RPMI7951 (cell line): ENCODE measurements around the gene IFI16. TPM values are rescaled to one million over a fixed set of nuclear protein-coding genes. Genes with fewer than 3 reads are reported as not detected.

Experiments
- DNase-seq: peaks from one replicate; pipeline ENCODE4 v3.0.0-alpha.2; 2012; ENCODE audit warnings: low read depth
- total RNA-seq: library from RNA; depleted of rRNA; stranded (reverse); fragments of >200 nt; shearing (Covaris generic); gene quantifications from 2 replicates; pipeline ENCODE4 v1.2.3, GENCODE V29; 2014

IFI16 gene
- total RNA-seq, 1 experiment from 2014 or later, result 55.9 TPM

DNA sequence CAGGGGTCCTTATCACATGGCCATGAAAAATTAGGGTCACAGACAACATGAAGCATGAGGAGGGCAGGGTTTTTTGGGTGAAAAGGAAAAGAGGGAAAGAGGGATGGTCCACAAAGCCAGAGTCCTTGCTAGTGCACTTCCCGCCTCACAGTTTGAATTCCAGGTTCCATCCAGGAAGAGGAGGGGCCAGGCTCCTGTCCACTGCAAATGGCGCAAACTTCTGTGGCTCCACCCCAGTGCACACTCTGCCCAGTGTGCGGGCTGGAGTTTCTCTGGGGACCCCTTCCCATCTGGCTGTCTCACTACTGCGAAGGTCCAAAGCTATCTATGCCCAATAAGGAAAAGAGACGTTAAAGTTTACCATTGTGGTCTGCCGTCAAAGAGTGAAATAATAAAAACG, 49.0 kb downstream of the IFI16 start:
- no peak for DNase-seq

GRCh38 chr1:159065106-159065505, 55.4 kb downstream of the IFI16 start:
- DNase-seq, result no peak

DNA sequence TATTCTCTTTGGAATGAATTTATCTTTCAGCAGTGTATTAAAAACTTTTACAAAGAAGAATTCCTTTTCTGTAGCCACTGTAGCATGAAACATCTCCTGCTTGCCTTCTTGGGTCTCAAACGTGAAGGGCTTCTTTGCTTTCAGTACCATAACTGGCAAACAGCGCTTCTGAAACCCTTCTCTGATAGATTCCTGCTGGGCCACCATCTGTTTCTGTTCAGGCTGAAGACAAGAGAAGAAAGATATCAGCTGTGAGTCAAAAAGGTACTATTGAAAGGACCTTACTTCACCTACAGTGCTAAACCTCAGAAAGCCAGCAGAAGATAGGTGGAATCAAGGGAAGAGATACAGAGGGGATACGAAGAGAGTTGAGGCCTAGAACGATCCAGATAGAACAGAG, 56.4 kb downstream of the IFI16 start:
- no peak for DNase-seq

DNA sequence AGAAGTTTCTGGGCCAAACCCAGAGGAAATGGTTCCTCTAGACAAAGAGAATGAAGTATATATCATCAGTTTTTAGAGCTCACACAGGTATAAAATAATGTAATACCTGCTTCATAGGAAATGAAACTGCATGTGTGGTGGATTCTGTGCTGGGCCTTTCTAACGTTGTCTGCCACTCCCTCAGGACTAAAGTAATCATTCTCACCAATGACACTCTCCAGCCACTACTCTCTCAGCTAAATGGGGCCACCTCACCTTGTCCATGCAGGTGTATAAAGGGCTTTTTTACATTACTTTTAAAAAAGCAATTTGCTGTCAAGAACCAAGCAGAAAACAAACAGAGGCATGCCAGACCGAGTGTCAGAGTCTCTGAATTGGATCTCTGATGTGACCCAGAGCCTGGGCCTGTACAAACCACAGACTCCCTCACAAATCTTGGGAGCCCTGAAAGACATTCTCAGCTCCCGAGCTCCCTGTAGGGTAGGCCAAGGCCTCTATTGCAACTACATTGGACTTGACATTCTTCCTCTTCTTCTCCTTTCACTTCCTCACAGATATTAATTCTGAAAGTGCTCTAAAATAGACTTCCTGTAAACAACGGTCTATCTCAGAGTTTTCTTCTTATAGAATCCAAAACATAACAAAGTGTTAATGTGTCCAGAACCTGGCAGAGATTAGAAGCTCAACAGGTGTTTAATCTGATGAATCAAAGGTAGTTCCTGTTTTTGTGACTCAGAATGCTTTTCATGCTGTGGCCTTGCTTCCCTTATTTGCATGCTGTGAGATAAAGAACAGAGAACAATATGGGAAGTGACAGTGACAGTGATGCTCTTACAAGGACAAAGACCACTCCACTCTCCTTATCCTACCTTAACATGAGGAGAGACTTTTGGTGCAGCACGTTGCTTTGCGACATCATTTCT, 58.3 kb downstream of the IFI16 start:
- DNase-seq, result no peak

DNA sequence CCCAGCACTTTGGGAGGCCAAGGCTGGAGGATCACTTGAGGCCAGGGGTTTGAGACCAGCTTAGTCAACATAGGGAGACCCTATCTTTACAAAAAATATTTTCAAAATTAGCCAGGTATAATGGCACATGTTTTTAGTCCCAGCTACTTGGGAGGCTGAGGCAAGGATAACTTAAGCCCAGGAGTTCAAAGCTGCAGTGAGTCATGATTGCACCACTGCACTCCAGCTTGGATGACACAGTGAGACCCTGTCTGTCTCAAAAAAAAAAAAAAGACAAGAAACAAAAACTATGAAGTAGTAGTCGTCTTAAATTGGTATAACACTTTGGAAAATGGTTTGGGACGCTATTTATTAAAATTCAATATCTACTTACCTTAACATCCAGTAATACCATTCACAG, 59.2 kb downstream of the IFI16 start:
- DNase-seq, result peak; percentile 42

GRCh38 chr1:159071970-159072582, 62.4 kb downstream of the IFI16 start:
- DNase-seq, result peak; percentile 68

DNA sequence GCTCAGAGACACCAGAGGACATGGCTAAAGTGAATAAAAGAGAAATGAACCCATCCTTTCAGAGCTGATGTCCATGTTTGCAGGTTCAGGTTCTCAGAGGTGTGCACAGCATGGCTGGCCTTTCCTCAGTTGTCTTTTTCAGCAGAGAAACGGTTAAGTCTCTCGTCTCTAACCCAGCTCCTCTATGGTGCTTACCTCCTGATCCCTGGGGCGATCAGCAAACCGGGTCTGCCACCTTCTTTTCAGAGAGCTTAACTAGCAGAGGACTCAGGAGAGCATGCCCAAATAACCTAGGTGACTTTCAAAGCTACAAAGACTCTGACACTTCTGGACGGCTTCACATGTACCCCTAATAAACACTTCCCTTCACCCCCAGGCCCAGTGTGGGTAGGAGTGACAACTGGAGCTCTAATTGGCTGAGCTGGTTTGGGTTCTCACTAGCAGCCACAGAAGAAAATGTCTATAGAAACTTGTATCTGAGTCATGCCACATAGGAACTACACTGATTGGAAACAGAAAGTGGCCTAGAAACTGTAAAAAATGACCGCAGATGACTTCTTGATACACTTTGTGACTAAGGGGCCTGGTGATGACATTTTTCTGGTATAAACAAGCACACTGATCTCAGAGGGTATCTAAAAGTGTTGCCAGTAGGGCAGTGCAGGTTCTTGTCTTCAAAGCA, 66.9 kb downstream of the IFI16 start, which contains the start of gene AIM2:
TSS of gene AIM2 (minus strand) at position 329 of the 682 bp plus-strand sequence. CDS start 3,267 bp downstream, outside the sequence.
- DNase-seq, result peak; percentile 91

DNA sequence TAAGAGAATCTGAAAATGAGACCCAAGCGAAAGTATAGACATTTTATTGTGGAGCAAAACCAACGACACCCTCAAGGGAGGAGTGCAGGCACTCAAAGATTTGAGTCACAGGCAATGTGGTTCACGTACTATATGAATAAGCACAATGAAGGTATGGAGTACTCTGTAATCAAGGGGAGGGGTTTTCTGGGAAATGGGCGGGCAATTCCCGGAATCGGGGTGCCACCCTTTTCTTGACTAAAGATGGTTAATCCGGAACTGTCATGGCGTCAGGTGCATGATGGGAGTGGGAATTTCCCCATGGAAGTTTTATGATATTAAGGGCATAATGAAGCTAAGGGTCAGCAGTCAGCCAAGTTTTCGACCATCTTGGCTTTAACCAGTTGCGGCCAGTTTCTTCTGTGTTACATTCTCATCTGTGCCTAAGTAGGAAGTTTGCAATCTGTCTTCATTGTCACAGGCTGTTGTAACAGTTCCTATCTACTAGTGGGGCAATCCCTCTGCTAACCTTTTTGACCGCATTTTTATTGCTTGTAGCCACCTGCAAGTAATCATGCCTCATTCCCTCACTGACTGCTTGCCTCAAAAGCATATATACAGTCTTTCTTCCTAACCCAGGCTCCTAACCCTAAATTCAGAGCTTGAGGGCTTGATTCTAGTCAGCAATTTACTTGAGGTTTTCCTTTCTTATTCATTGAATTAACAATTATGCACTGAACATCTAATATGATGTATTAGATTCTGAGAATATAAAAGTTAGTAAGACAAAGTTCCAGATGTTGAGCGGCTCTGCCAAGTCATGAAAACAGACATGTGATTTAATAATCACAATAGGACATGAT, 67.6 kb downstream of the IFI16 start:
- DNase-seq, result peak; percentile 95

- DNase-seq, result peak; percentile 41
Observed at GRCh38 chr1:159079525-159079924, 69.8 kb downstream of the IFI16 start.

DNA sequence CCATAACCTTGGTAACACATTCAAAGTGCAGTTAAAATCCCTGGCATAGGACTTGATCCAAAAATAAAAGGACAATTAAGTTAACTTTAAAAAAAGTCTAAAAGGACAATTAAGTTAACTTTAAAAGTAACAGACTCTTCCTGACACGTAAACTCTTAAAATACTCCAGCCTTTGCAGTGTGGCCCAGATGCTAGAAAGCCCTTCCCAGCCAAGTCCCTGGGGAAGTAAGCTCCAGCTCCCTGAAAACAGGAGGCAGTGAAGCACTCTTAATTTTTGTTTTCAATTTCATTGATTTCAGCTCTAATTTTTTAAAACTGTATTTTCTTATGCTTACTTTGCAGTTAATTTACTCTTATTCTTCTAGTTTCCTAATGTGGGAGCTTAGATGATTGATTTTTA, 71.9 kb downstream of the IFI16 start:
- no peak for DNase-seq

GRCh38 chr1:159083013-159083412, 73.3 kb downstream of the IFI16 start:
- DNase-seq, result no peak

DNA sequence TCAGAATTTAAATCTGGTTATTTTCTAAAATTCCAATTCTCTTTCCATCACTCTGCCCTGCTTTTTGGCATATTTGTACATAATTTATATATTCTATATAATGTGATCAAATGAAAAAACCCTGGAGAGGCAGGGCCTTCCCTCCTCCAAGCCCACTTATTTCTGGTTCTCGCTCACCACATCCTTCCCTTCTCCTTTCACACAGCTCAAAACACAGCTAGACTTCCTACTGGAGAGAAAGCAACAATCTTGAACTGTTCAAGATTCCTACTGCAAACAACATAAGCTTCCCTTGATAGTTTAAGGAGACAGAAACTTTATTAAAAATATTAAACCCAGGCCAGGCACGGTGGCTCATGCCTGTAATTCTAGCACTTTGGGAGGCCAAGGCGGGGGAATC, 74.4 kb downstream of the IFI16 start:
- DNase-seq, result no peak

- DNase-seq, result no peak
Observed at GRCh38 chr1:159084867-159085266, 75.2 kb downstream of the IFI16 start.

- peak; percentile 95 for DNase-seq
Observed at GRCh38 chr1:159088050-159088449, 78.3 kb downstream of the IFI16 start.

DNA sequence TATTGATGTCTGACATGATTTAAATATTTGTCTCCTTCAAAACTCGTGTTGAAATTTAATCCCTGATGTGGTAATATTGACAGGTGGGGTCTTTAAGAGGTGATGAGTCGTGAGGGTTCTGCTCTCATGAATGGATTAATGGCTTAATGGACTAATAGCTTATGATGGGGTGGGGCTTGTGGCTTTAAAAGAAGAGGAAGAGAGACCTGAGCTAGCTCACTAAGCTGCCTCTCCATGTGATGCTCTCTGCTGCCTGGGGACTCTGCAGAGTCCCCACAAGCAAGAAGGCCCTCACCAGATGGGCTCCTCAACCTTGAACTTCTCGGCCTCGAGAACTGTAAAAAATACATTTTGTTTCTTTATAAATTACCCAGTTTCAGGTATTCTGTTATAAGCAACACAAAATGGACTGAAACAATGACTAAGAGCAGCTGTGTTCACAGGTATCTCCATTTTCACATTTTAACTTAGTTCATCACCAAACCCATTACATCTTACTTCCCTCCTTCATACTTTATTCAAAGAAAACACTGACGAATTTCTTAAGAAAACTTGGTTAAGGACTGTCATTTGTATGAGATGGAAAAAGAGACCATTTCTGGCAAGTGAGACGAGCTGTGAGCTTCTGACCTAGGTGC, 79.0 kb downstream of the IFI16 start:
- DNase-seq, result no peak

GRCh38 chr1:159089184-159089791, 79.6 kb downstream of the IFI16 start:
- peak; percentile 38 for DNase-seq

GRCh38 chr1:159090286-159091179, 80.8 kb downstream of the IFI16 start:
- peak; percentile 73 for DNase-seq

GRCh38 chr1:159091180-159091560, 81.5 kb downstream of the IFI16 start:
- peak; percentile 40 for DNase-seq

- peak; percentile 82 for DNase-seq
Observed at GRCh38 chr1:159091607-159092031, 81.9 kb downstream of the IFI16 start.
